ENCODE measurements around the gene C20orf204. TPM values are rescaled to one million over a fixed set of nuclear protein-coding genes. Genes with fewer than 3 reads are reported as not detected.
A peak's percentile ranks its signal among the peaks of the same experiment; 100 is the strongest.

C20orf204 gene
- total and polyA plus RNA-seq, 9 of the 15 experiments (the other 6 are each of a cell fraction or from before 2014, with no cell fraction given), result 0.11 to 1.1 (median 0.36) TPM; not detected in 2

GRCh38 chr20:64055893-64056638 lies 20.1 kb downstream of the C20orf204 start (continued):
- TF ChIP-seq ARID3A (IDR thresholded peaks at IDR 0.05; ENCODE audit: borderline replicate concordance, low read depth, low read length), result no peak
- TF ChIP-seq RCOR1 (IDR thresholded peaks at IDR 0.05; ENCODE audit: borderline replicate concordance in 1 of 2, low read depth in 2 of 2, low read length in 2 of 2), result peak in 1 of 2 experiments; percentile 76; a peak in 2 of 4 replicates
- TF ChIP-seq MAFF (IDR thresholded peaks at IDR 0.05; ENCODE audit: low read length), result no peak
- no peak for TF ChIP-seq ZBTB5 (IDR thresholded peaks at IDR 0.05)
- TF ChIP-seq THAP7 (CRISPR knock-in tag; IDR thresholded peaks at IDR 0.05), result no peak
- no peak for TF ChIP-seq HSF4 (CRISPR knock-in tag; IDR thresholded peaks at IDR 0.05; ENCODE audit: borderline replicate concordance)
- TF ChIP-seq KAT2B (IDR thresholded peaks at IDR 0.05; ENCODE audit: low read depth, low read length), result no peak
- no peak for TF ChIP-seq ZMIZ1 (IDR thresholded peaks at IDR 0.05; ENCODE audit: low read depth in 2 of 2, low read length in 2 of 2)
